SKM-1 (cell line): ENCODE measurements around the gene ATP6V1E1.
"Not testable (repeated sequence)": the region's sequence is repeated elsewhere in the genome, so short reads cannot be mapped to it uniquely, and the experiment has no call there.

Experiments used
- DNase-seq: peaks from one replicate; lab custom pipeline; 2025; ENCODE audit not compliant: unreplicated experiment; lab: John Stamatoyannopoulos, UW

ATP6V1E1 gene

GRCh38 chr22:17583151-17583550, 45.4 kb downstream of the ATP6V1E1 start:
- no peak for DNase-seq

GRCh38 chr22:17581631-17582030, 46.9 kb downstream of the ATP6V1E1 start:
- no peak for DNase-seq

GRCh38 chr22:17581056-17581455, 47.5 kb downstream of the ATP6V1E1 start:
- DNase-seq = no peak

GRCh38 chr22:17580441-17581031, 48.0 kb downstream of the ATP6V1E1 start:
- DNase-seq = no peak

- DNase-seq = no peak
Measured at GRCh38 chr22:17579535-17579981, 49.0 kb downstream of the ATP6V1E1 start.

GRCh38 chr22:17578136-17578754, 50.3 kb downstream of the ATP6V1E1 start:
- DNase-seq = no peak

- DNase-seq = no peak
Measured at GRCh38 chr22:17576470-17576869, 52.1 kb downstream of the ATP6V1E1 start.

- DNase-seq = no peak
Measured at GRCh38 chr22:17575681-17576080, 52.9 kb downstream of the ATP6V1E1 start.

GRCh38 chr22:17575151-17575550, 53.4 kb downstream of the ATP6V1E1 start:
- no peak for DNase-seq

GRCh38 chr22:17570851-17571631, 57.5 kb downstream of the ATP6V1E1 start:
- DNase-seq = no peak

GRCh38 chr22:17569971-17570511, 58.5 kb downstream of the ATP6V1E1 start:
- DNase-seq = no peak

- DNase-seq = no peak
Measured at GRCh38 chr22:17566776-17567175, 61.8 kb downstream of the ATP6V1E1 start.

- not testable (repeated sequence) for DNase-seq
Measured at GRCh38 chr22:17566016-17566687, 62.4 kb downstream of the ATP6V1E1 start.

GRCh38 chr22:17563936-17564391, 64.6 kb downstream of the ATP6V1E1 start:
- DNase-seq = no peak

GRCh38 chr22:17562906-17563870, 65.4 kb downstream of the ATP6V1E1 start, which contains the start of gene SLC25A18:
SLC25A18 (plus strand) TSS chr22:17563498; CDS start chr22:17579945, 16,447 bp downstream.
- DNase-seq = no peak

GRCh38 chr22:17559188-17559587, 69.4 kb downstream of the ATP6V1E1 start:
- no peak for DNase-seq

GRCh38 chr22:17554814-17555213, 73.7 kb downstream of the ATP6V1E1 start:
- DNase-seq = no peak

GRCh38 chr22:17552737-17553136, 75.8 kb downstream of the ATP6V1E1 start:
- DNase-seq = no peak

GRCh38 chr22:17549655-17550054, 78.9 kb downstream of the ATP6V1E1 start:
- DNase-seq = no peak

- no peak for DNase-seq
Measured at GRCh38 chr22:17549183-17549582, 79.4 kb downstream of the ATP6V1E1 start.
